ENCODE measurements around the gene HOXD1.

The HOXD1 gene

GRCh38 chr2:176234940-176235339 is 46.5 kb downstream of the HOXD1 start:
- FAIRE-seq, result no peak
- DNase-seq (ENCODE audit: insufficient read length, low spot score), result no peak

GRCh38 chr2:176237456-176237855 is 49.0 kb downstream of the HOXD1 start:
- no peak for FAIRE-seq
- no peak for DNase-seq (ENCODE audit: insufficient read length, low spot score)

GRCh38 chr2:176239031-176239430 is 50.6 kb downstream of the HOXD1 start:
- FAIRE-seq, result no peak
- DNase-seq (ENCODE audit: insufficient read length, low spot score), result no peak

- FAIRE-seq (no peak), DNase-seq (ENCODE audit: insufficient read length, low spot score) (no peak)
These were observed 51.8 kb downstream of the HOXD1 start for GRCh38 chr2:176240301-176240700.

Data from GM19239 (cell line).